GM19467 (cell line): ENCODE data around the gene PRTFDC1.
"Not testable (repeated sequence)": the region's sequence is repeated elsewhere in the genome, so short reads cannot be mapped to it uniquely, and the experiment has no call there.

Source experiments
- ATAC-seq: cut with Tn5 transposase; IDR thresholded peaks from one replicate; pipeline ENCODE4 v1.9.1; 2021; ENCODE audit warnings: mild to moderate bottlenecking, moderate library complexity; ENCODE audit not compliant: unreplicated experiment

The PRTFDC1 gene, protein sequence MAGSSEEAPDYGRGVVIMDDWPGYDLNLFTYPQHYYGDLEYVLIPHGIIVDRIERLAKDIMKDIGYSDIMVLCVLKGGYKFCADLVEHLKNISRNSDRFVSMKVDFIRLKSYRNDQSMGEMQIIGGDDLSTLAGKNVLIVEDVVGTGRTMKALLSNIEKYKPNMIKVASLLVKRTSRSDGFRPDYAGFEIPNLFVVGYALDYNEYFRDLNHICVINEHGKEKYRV

GRCh38 chr10:24952143-24952706 is at the start of gene PRTFDC1:
Gene PRTFDC1, minus strand, starts transcription at chr10:24952606. Its CDS starts 31 bp downstream, at chr10:24952575.
- peak; percentile 23 for ATAC-seq

DNA sequence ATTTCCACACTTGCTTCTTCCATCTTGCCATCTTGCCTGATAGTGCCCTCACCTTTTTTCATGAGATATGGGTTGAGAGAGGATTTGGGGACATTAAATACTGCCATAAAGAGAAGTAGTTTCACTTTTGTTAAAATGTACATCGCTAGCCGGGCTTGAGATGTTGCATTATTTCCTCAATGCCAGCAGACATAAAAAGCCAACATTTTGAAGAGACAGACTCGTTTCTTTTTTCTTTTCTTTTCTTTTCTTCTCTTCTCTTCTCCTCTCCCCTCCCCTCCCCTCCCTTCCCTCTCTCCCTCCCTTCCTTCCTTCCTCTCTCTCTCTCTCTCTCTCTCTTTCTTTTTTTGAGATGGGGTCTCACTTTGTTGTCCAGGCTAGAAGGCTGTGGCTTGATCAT is 45.6 kb upstream of the PRTFDC1 start:
- ATAC-seq: no peak

GRCh38 chr10:24995072-24995471 is 42.7 kb upstream of the PRTFDC1 start:
- no peak for ATAC-seq

- no peak for ATAC-seq
Observed at GRCh38 chr10:24993237-24993958, 41.0 kb upstream of the PRTFDC1 start.

DNA sequence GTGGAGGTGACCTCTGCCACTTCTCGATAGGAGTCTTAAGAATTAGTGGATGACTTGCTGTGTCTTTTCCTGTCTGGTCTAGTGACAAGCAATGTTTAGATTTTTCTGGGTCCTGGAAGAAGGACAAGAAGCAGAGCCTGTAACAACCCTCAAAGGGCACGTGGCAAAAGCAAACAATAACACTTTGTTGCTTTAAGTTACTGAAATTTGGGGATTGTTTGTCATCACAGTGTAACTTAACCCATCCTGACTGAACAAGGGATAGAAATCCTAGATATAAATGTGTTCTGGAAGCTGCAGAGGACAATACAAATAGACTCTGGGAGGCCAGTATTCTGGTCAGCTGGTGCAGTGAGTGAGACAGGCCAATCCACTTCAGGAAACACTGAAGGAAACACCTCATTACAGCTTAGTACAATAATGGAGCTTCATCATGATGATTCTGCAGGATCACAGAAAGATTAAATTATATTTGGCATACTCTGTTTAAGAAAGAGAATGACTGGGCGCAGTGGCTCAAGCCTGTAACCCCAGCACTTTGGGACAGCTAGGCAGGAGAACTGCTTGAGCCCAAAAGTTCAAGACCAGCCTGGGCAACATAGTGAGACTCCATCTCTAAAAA is 40.2 kb upstream of the PRTFDC1 start:
- no peak for ATAC-seq

GRCh38 chr10:24991298-24991697 is 38.9 kb upstream of the PRTFDC1 start:
- no peak for ATAC-seq

DNA sequence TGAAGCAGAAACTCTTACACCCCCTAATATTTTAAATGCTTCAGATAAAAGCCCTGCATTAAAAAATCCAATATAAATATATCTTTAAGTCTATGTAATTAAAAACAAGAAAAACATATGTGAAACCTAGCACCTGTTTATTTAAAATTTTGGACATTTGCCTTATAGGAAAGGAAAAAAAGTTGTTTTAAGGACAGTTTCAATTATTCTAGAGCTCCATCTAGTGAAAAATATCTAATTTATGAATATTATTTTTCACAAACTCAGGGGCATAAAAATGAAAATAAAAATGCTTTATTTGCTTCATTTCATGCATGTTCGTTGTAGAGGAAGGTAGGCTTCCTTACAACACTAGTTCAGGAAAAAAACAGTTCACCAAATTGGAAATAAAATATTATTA is 37.5 kb upstream of the PRTFDC1 start:
- ATAC-seq: no peak

- no peak for ATAC-seq
Observed at GRCh38 chr10:24988831-24989640, 36.6 kb upstream of the PRTFDC1 start.

DNA sequence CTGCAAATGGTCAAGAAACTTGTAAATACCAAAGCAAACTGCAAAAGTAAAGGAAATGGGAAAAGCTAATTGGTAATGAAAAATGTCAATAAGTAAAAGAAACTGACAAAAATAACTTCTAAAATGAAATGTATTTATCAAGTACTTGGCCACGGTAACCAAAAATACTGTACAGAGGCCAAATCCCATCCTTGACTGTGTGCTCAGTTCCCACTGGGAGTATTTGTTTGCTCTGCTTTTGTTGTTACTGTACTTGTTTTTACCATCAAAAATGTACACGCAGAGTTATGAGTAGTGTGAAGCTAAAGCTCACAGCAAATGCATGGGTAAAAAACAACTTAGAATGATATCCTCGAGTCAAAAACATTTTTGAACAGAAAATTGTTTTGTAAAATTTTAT is 32.5 kb upstream of the PRTFDC1 start:
- no peak for ATAC-seq

GRCh38 chr10:24983946-24984345 is 31.5 kb upstream of the PRTFDC1 start:
- ATAC-seq: no peak

DNA sequence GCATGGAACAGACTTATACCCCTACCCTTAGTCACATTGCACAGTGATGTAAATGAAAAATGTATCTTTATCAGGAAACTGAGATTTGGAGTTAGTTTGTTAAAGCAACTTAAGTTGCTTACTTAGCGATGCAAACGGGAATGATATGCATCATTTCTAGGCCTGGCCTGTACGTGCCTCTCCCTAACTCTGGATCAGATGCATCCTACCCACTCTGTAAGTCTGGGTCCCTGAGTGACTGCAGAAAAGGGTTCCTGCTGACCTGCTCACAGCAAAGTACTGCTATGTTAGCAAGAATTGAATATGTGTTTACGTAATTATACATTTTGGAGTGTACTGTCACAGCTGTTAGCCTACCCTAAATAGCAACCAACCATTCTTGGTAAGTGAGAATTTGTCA is 30.7 kb upstream of the PRTFDC1 start:
- no peak for ATAC-seq

- ATAC-seq: peak; percentile 66
Observed at GRCh38 chr10:24982319-24983112, 30.1 kb upstream of the PRTFDC1 start.

DNA sequence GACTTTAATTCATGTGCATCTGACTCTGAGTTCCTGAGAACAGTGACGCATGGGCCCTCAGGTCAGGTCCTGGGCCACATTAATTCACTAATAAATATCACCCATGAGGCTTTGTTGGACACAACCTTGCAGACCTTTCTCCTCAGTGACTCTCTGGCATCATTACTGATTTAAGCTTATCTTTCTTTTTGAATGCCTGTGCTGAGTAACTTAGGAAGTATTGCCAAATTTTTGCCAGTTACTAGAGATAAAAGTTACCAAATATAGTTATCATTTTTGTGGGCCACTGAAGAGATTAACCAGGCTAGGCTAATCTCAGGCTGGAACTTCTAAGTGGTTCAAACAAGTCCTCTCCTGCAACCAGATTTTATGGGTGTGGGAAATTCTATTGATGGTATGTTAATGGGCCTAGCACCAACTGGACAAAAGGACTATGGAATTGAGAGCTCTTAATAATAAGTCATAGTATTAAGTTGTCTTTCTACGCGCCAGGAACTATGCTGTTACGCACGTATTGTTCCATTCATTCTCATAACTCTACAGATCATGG is 28.8 kb upstream of the PRTFDC1 start:
- no peak for ATAC-seq

- no peak for ATAC-seq
Observed at GRCh38 chr10:24979685-24980084, 27.3 kb upstream of the PRTFDC1 start.

- no peak for ATAC-seq
Observed at GRCh38 chr10:24974976-24975375, 22.6 kb upstream of the PRTFDC1 start.

DNA sequence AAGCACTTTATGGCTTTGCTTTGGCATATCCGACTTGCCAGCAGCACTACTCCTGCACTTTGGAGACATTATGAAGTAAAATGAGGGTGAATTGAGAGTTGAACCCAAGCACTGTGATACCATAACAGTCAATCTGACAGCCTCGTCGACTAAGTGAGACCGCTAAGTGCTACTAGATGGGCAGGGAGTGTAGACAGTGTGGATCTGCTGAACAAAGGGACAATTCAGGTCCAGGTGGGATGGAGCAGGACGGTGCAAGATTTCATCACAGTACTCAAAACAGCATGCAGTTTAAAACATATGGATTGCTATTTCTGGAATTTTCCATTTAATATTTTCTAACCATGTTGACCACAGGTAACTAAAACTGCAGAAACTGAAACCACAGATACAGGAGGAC is 20.8 kb upstream of the PRTFDC1 start:
- no peak for ATAC-seq

- no peak for ATAC-seq
Observed at GRCh38 chr10:24971374-24971773, 19.0 kb upstream of the PRTFDC1 start.

DNA sequence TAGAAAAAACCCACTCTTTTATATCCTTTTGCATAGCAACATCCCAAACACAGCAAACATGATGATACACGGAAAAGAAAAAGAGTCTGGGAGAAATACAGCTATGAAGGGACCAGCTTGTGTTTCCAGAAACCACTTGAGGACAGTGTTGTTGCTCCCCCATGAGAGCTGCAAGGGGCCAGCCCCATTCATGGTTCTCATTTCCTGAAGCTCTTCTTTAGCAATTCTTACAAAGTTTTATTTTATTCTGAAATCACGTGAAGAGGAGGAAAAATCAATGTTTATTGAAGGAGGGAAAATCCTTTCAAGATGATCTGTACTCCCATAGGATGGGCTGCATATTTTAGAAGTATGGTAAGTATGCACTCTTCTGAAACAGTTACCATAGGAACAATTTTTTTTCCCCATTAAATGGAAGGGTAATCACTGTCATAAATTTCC is 17.5 kb upstream of the PRTFDC1 start:
- ATAC-seq: no peak

- not testable (repeated sequence) for ATAC-seq
Observed at GRCh38 chr10:24968951-24969350, 16.5 kb upstream of the PRTFDC1 start.

GRCh38 chr10:24968349-24968748 is 15.9 kb upstream of the PRTFDC1 start:
- ATAC-seq: no peak
